Heart right ventricle (tissue), 16 donors: ENCODE data around the gene NEDD8. TPM values are rescaled to one million over a fixed set of nuclear protein-coding genes. Genes with fewer than 3 reads are reported as not detected.
A peak's percentile ranks its signal among the peaks of the same experiment; 100 is the strongest.
"Not testable (repeated sequence)": the region's sequence is repeated elsewhere in the genome, so short reads cannot be mapped to it uniquely, and the experiment has no call there.

ENCODE experiments used
- ATAC-seq, 8 donors: fragments of 200-7000 bp; cut with Tn5 transposase; one replicate each; pipeline ENCODE4 v1.9.1; 2020; ENCODE audit warnings: mild to moderate bottlenecking in 8 of 8, moderate library complexity in 8 of 8, moderate number of reproducible peaks in 1 of 8
- DNase-seq, 2 donors: peaks; one replicate each; pipeline ENCODE4 v3.0.0-alpha.2; 2020
- H3K27ac ChIP-seq, 10 donors: fragments of 200-600 bp; sonication (generic) in 2 of 10; one replicate each; pipeline versions ENCODE4 v1.5.0 to v1.8.0; 2020 to 2022; ENCODE audit warnings: mild to moderate bottlenecking in 3 of 10
- H3K27me3 ChIP-seq, 7 donors: fragments of 200-600 bp; one replicate each; pipeline ENCODE4 v1.8.0; 2021 to 2022; ENCODE audit warnings: mild to moderate bottlenecking in 2 of 7
- H3K36me3 ChIP-seq, 9 donors: fragments of 200-600 bp; sonication (generic) in 1 of 9; one replicate each; pipeline versions ENCODE4 v1.5.0 to v1.8.0; 2020 to 2022; ENCODE audit warnings: mild to moderate bottlenecking in 2 of 9
- H3K4me1 ChIP-seq, 9 donors: fragments of 200-600 bp; sonication (generic) in 1 of 9; one replicate each; pipeline versions ENCODE4 v1.5.0 to v1.8.0; 2020 to 2022; ENCODE audit warnings: mild to moderate bottlenecking in 4 of 9
- H3K4me3 ChIP-seq, 10 donors: fragments of 200-600 bp; sonication (generic) in 2 of 10; one replicate each; pipeline versions ENCODE4 v1.5.0 to v1.8.0; 2020 to 2022; ENCODE audit warnings: mild to moderate bottlenecking in 7 of 10, moderate library complexity in 2 of 10
- H3K9me3 ChIP-seq, 11 donors: fragments of 200-600 bp in 10 of 11; sonication (generic) in 2 of 11; one replicate each; pipeline versions ENCODE4 v1.5.0 to v1.8.0; 2013 to 2022; ENCODE audit warnings: mild to moderate bottlenecking in 2 of 11, control low read depth in 1 of 11, moderate library complexity in 1 of 11
- WGBS, 2 donors: extraction: QIAGEN DNeasy Blood & Tissue Kit; methylation state at CpG; one replicate each; pipeline ENCODE4 v1.1.7; 2013; ENCODE audit warnings: inconsistent platforms in 1 of 2; 5-methylcytosine and 5-hydroxymethylcytosine counted together
- intact Hi-C, 10 donors: fragments of 100-400 bp; cut with DNase I; formaldehyde crosslinking; loops; one replicate each; pipeline versions ENCODE4 v1.11.1 to v1.14.2; 2022
- polyA plus RNA-seq, 2 donors: library from polyadenylated mRNA; stranded (reverse); fragments of 200-250 nt; gene quantifications; one replicate each; pipeline ENCODE4 v1.2.3, GENCODE V29; 2013
- total RNA-seq, 10 donors: library from RNA; stranded (reverse); fragmentation: NEBNext Ultra II Directional in 3 of 10; extraction: Animal tissue kit (Norgen Biotek cat#: 25700) in 3 of 10; gene quantifications; one replicate each; pipeline versions ENCODE4 v1.2.1 to v1.2.4, GENCODE V29; 2021 to 2023
- TF ChIP-seq, protein P1 (sequence below), 9 donors: fragments of 200-600 bp; sonication (generic) in 2 of 9; IDR thresholded peaks; one replicate each; pipeline versions ENCODE4 v1.5.0 to v1.8.0; 2021 to 2022; ENCODE audit warnings: antibody characterized with exemption in 9 of 9, mild to moderate bottlenecking in 5 of 9, moderate library complexity in 1 of 9
- donor health status: Arrhythmogenic right ventricular cardiomyopathy.
- donor health status: ischemic (EF 13 %, LVEDD 7.1; RV severe dilation, severe dysfunction).
- donor health status: healthy with polysubstance abuse.
- donor health status: DM: no; HTN: yes; CAD: no.
- donor health status: DM: no; HTN: no; CAD: no.
- donor health status: ischemic (EF 25% LVEDD 6.9; RV normal size, moderate dysfunction).
- donor health status: ischemic (EF 25% LVEDD 5.7; RV mildly dilated, moderate dysfunction).
- donor health status: healthy.
- donor health status: DM: yes; HTN: yes; CAD: no.
- donor health status: Ischemic cardiomyopathy.
- donor health status: ischemic (EF 35%, LVEDD 5.7; RV mildly dilated, moderate dysfunction).
- donor health status: nonischemic (EF 11% LVEDD 7.7; RV severe dilation, severe dysfunction).
- donor health status: DM: yes; HTN: yes; CAD: no.
- donor health status: PGD.
- donor health status: ischemic (EF 29% LVEDD 5.4; RV normal size, mild dysfunction).
- donor health status: nonischemic (EF 23%, LVEDD 6.1; RV moderate dilation, normal function).

The NEDD8 gene
- total and polyA plus RNA-seq, 12 donors, result 154 to 325 (median 199) TPM

- 71 to 79% methylated on average over 1 of the region's 1 CpG for WGBS, 2 donors
- H3K36me3 ChIP-seq, result peaks cover 0 to 22% (median 0%) of the 10 kb centered on the region in 9 donors
- H3K4me3 ChIP-seq, result no peak overlapping the region
- no peaks in the 10 kb centered on the region for H3K27me3 ChIP-seq
- intact Hi-C loops, result loop anchor here in 1 of 10 donors (5.0 kb wide), 1 partner anchor 211 kb away; no protein-coding TSS in a partner anchor
- no peaks in the 10 kb centered on the region for H3K9me3 ChIP-seq
- no peak for ATAC-seq
- TF ChIP-seq, protein P1, sequence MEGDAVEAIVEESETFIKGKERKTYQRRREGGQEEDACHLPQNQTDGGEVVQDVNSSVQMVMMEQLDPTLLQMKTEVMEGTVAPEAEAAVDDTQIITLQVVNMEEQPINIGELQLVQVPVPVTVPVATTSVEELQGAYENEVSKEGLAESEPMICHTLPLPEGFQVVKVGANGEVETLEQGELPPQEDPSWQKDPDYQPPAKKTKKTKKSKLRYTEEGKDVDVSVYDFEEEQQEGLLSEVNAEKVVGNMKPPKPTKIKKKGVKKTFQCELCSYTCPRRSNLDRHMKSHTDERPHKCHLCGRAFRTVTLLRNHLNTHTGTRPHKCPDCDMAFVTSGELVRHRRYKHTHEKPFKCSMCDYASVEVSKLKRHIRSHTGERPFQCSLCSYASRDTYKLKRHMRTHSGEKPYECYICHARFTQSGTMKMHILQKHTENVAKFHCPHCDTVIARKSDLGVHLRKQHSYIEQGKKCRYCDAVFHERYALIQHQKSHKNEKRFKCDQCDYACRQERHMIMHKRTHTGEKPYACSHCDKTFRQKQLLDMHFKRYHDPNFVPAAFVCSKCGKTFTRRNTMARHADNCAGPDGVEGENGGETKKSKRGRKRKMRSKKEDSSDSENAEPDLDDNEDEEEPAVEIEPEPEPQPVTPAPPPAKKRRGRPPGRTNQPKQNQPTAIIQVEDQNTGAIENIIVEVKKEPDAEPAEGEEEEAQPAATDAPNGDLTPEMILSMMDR (IDR thresholded peaks at IDR 0.05), result no peak
- peaks cover 6 to 27% (median 15%) of the 10 kb centered on the region in 9 donors for H3K4me1 ChIP-seq
- H3K27ac ChIP-seq, result no peak overlapping the region
- DNase-seq, result no peak
These were observed 5.7 kb downstream of the NEDD8 start for GRCh38 chr14:24226473-24226872.

GRCh38 chr14:24224618-24225071, 7.5 kb downstream of the NEDD8 start:
- whole genome bisulfite sequencing, 2 donors, result 72 to 82% methylated on average over 7 of the region's 7 CpGs

DNA sequence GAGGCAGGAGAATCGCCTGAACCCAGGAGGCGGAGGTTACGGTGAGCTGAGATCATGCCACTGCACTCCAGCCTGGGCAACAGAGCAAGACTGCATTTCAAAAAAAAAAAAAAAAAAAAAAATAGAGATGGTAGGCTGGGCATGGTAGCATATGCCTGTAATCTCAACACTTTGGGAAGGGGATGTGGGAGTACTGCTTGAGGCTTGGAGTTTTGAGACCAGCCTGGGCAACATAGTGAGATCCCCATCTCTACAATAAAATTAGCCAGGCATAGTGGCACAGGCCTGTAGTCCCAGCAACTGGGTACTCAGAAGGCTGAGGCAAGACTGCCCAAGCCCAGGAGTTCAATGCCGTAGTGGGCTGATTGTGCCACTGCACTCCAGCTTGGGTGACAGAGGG, 9.2 kb downstream of the NEDD8 start:
- DNase-seq, H3K4me3 ChIP-seq, intact Hi-C loops, H3K27ac ChIP-seq, H3K9me3 ChIP-seq, ATAC-seq, H3K27me3 ChIP-seq: not testable (repeated sequence)
- Histone ChIP-seq H3K4me1 (peaks cover 0 to 18% (median 4%) of the 10 kb centered on the region in 9 donors), H3K36me3 (peaks cover 0 to 29% (median 3%) of the 10 kb centered on the region in 9 donors)
- WGBS, 2 donors, result 97 to 98% methylated on average over 4 of the region's 4 CpGs

More at GRCh38 chr14:24224618-24225071, 7.5 kb downstream of the NEDD8 start:
- Histone ChIP-seq H3K27ac (peak overlapping the region in 6 of 10 donors; percentile 17 to 67 (median 44)), H3K4me3 (no peak overlapping the region), H3K27me3 (no peaks in the 10 kb centered on the region), H3K9me3 (no peaks in the 10 kb centered on the region), H3K36me3 (peaks cover 0 to 26% (median 0%) of the 10 kb centered on the region in 9 donors), H3K4me1 (peaks cover 0 to 18% (median 4%) of the 10 kb centered on the region in 9 donors)
- DNase-seq, result no peak
- ATAC-seq, result peak in 4 of 8 donors; percentile 23 to 77 (median 71)
- TF ChIP-seq, protein P1 (IDR thresholded peaks at IDR 0.05), result no peak
- intact Hi-C loops, result loop anchor here in 1 of 10 donors (5.0 kb wide), 1 partner anchor 213 kb away; no protein-coding TSS in a partner anchor

DNA sequence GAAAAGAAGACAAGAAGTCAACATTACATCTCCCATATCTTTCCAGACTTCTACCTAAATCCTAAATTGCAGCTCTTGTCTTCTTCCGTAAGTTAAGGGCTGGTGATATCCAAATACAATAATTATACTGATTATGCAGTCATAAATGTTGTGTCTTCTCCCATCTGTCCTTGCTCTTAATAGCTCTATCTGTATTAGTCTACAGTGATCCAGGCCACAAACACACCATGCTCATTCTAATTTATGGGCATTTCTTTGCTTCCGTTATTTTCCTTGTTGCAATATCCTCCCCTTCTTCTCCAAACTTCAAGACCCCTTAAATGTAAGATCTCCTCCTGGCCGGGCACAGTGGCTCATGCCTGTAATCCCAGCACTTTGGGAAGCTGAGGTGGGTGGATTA, 12.6 kb downstream of the NEDD8 start:
- no peak overlapping the region for H3K4me3 ChIP-seq
- H3K27ac ChIP-seq, result no peak overlapping the region
- no peaks in the 10 kb centered on the region for H3K9me3 ChIP-seq
- DNase-seq (no peak), ATAC-seq (no peak)
- WGBS, 2 donors, result 60 to 61% methylated on average over 3 of the region's 3 CpGs
- H3K4me1 ChIP-seq, result peaks cover 0 to 22% (median 15%) of the 10 kb centered on the region in 9 donors
- TF ChIP-seq, protein P1 (IDR thresholded peaks at IDR 0.05), result no peak
- peaks cover 0 to 26% (median 6%) of the 10 kb centered on the region in 9 donors for H3K36me3 ChIP-seq
- H3K27me3 ChIP-seq, result no peaks in the 10 kb centered on the region
- intact Hi-C loops, result no loop called here

DNA sequence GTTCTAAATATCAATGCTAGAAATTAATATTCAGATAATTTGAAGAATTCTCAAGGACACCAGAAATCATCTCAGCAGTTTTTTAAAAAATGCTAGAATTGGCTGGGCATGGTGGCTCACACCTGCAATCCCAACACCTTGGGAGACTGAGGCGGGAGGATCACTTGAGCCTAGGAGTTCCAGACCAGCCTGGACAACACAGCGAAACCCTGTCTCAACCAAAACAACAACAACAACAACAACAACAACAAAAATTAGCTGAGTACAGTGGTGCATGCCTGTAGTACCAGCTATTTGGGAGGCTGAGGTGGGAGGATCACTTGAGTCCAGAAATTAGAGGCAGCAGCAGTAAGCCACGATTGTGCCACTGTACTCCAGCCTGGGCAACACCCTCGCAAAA, 13.1 kb downstream of the NEDD8 start:
- intact Hi-C loops, result no loop called here
- no peaks in the 10 kb centered on the region for H3K9me3 ChIP-seq
- H3K4me1 ChIP-seq, result peaks cover 0 to 24% (median 15%) of the 10 kb centered on the region in 9 donors
- H3K27ac ChIP-seq, result no peak overlapping the region
- no peak overlapping the region for H3K4me3 ChIP-seq
- 94% methylated on average over 4 of the region's 4 CpGs for WGBS, 2 donors
- DNase-seq, result no peak
- peaks cover 0 to 26% (median 6%) of the 10 kb centered on the region in 9 donors for H3K36me3 ChIP-seq
- TF ChIP-seq, protein P1 (IDR thresholded peaks at IDR 0.05), result no peak
- ATAC-seq, result no peak
- no peaks in the 10 kb centered on the region for H3K27me3 ChIP-seq

- H3K27ac ChIP-seq, H3K9me3 ChIP-seq, ATAC-seq, intact Hi-C loops, DNase-seq, H3K4me3 ChIP-seq, H3K27me3 ChIP-seq: not testable (repeated sequence)
- WGBS, 2 donors, result 94 to 98% methylated on average over 1 of the region's 1 CpG
- H3K4me1 ChIP-seq, result peaks cover 0 to 37% (median 26%) of the 10 kb centered on the region in 9 donors
- H3K36me3 ChIP-seq, result peaks cover 0 to 26% (median 6%) of the 10 kb centered on the region in 9 donors
These were observed 15.3 kb downstream of the NEDD8 start for GRCh38 chr14:24216876-24217275.
